Heart left ventricle (tissue), 16 donors: ENCODE data around the gene CCDC34. TPM values are rescaled to one million over a fixed set of nuclear protein-coding genes. Genes with fewer than 3 reads are reported as not detected.

Source experiments
- ATAC-seq, 4 donors: fragments of 200-7000 bp; cut with Tn5 transposase; one replicate each; pipeline ENCODE4 v1.9.1; 2020 to 2022; ENCODE audit warnings: moderate library complexity in 4 of 4, mild to moderate bottlenecking in 3 of 4, moderate number of reproducible peaks in 1 of 4
- DNase-seq, 5 donors: peaks; one replicate each; pipeline ENCODE4 v3.0.0-alpha.2; 2020
- H3K27ac ChIP-seq, 12 donors: fragments of 200-600 bp; sonication (generic) in 4 of 12; one replicate each; pipeline versions ENCODE4 v1.5.0 to v1.8.0; 2016 to 2022; ENCODE audit warnings: mild to moderate bottlenecking in 2 of 12
- H3K27me3 ChIP-seq, 9 donors: fragments of 200-600 bp; sonication (generic) in 2 of 9; one replicate each; pipeline versions ENCODE4 v1.5.1 to v1.8.0; 2016 to 2022; ENCODE audit warnings: mild to moderate bottlenecking in 3 of 9
- H3K36me3 ChIP-seq, 9 donors: fragments of 200-600 bp; sonication (generic) in 2 of 9; one replicate each; pipeline versions ENCODE4 v1.5.0 to v1.8.0; 2018 to 2022; ENCODE audit warnings: mild to moderate bottlenecking in 2 of 9
- H3K4me1 ChIP-seq, 12 donors: fragments of 200-600 bp; sonication (generic) in 4 of 12; one replicate each; pipeline versions ENCODE4 v1.5.0 to v1.8.0; 2016 to 2022; ENCODE audit warnings: mild to moderate bottlenecking in 3 of 12
- H3K4me3 ChIP-seq, 12 donors: fragments of 200-600 bp; sonication (generic) in 4 of 12; one replicate each; pipeline versions ENCODE4 v1.5.0 to v1.8.0; 2017 to 2022; ENCODE audit warnings: mild to moderate bottlenecking in 9 of 12, moderate library complexity in 4 of 12
- H3K9me3 ChIP-seq, 12 donors: fragments of 200-600 bp; sonication (generic) in 4 of 12; one replicate each; pipeline versions ENCODE4 v1.5.0 to v1.8.0; 2016 to 2022; ENCODE audit warnings: mild to moderate bottlenecking in 1 of 12
- CTCF ChIP-seq, 12 donors: fragments of 200-600 bp; sonication (generic) in 4 of 12; IDR thresholded peaks; one replicate each; pipeline versions ENCODE4 v1.5.0 to v1.8.0; 2018 to 2022; ENCODE audit warnings: antibody characterized with exemption in 12 of 12, mild to moderate bottlenecking in 5 of 12
- POLR2A ChIP-seq, 2 donors: fragments of 450-650 bp; IDR thresholded peaks; one replicate each; pipeline ENCODE4 v1.6.1; 2017; ENCODE audit warnings: antibody characterized with exemption in 2 of 2, mild to moderate bottlenecking in 2 of 2, moderate library complexity in 2 of 2
- WGBS, 4 donors: extraction: QIAGEN DNeasy Blood & Tissue Kit in 2 of 4; methylation state at CpG; one replicate each; pipeline versions ENCODE4 v1.1.5 to v1.1.7; 2013 to 2018; 5-methylcytosine and 5-hydroxymethylcytosine counted together
- intact Hi-C, 10 donors: fragments of 100-400 bp; cut with DNase I; formaldehyde crosslinking; loops; one replicate each; pipeline versions ENCODE4 v1.11.1 to v1.14.2; 2022
- polyA plus RNA-seq, 2 donors: library from polyadenylated mRNA; stranded (reverse); fragments of 200-250 nt; gene quantifications; one replicate each; pipeline ENCODE4 v1.2.3, GENCODE V29; 2013
- total RNA-seq, 9 donors: library from RNA; depleted of rRNA in 2 of 9; stranded (reverse); fragments of >200 nt in 2 of 9; fragmentation: NEBNext Ultra II Directional in 3 of 9; extraction: Animal tissue kit (Norgen Biotek cat#: 25700) in 3 of 9; gene quantifications; one replicate each; pipeline versions ENCODE4 v1.1.0 to v1.2.4, GENCODE V29; 2016 to 2023
- donor health status: ischemic (EF 13 %, LVEDD 7.1; RV severe dilation, severe dysfunction).
- donor health status: healthy with polysubstance abuse.
- donor health status: DM: no; HTN: yes; CAD: no.
- donor health status: DM: no; HTN: no; CAD: no.
- donor health status: ischemic (EF 25% LVEDD 6.9; RV normal size, moderate dysfunction).
- donor health status: ischemic (EF 25% LVEDD 5.7; RV mildly dilated, moderate dysfunction).
- donor health status: healthy.
- donor health status: DM: yes; HTN: yes; CAD: no.
- donor health status: ischemic (EF 35%, LVEDD 5.7; RV mildly dilated, moderate dysfunction).
- donor health status: nonischemic (EF 11% LVEDD 7.7; RV severe dilation, severe dysfunction).
- donor health status: DM: yes; HTN: yes; CAD: no.
- donor health status: PGD.
- donor health status: ischemic (EF 29% LVEDD 5.4; RV normal size, mild dysfunction).
- donor health status: nonischemic (EF 23%, LVEDD 6.1; RV moderate dilation, normal function).

The CCDC34 gene
- total and polyA plus RNA-seq, 11 donors: 1.1 to 8.3 (median 3.0) TPM

DNA sequence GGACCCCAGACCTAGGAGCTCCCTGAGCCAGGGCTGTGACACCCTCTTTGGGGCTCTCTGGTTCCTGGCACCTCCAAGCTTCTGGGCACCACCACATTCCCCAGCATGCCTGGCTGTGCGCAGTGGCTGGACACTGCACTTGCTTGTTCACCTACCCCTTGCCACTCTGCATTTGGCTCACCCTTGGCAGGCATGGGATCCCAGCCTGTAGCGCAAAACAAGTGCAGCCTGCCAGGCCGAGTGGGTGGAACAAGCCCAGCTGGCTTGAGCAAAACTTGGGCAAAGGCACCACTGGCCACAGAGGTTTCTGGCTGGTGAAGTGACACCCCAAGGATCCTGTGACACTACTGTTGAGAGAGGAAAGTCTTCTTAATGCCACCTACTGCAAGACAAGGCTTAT is 57.3 kb downstream of the CCDC34 start:
- Histone ChIP-seq H3K9me3 (no peaks in the 10 kb centered on the region), H3K27me3 (no peaks in the 10 kb centered on the region), H3K36me3 (no peaks in the 10 kb centered on the region), H3K4me3 (no peak overlapping the region), H3K27ac (no peak overlapping the region), H3K4me1 (no peaks in the 10 kb centered on the region)
- ATAC-seq (no peak), DNase-seq (no peak)
- 90 to 97% (median 94%) methylated on average over 2 to 3 of the region's 3 CpGs for WGBS, 4 donors
- intact Hi-C loops: no loop called here
- no peak for TF ChIP-seq POLR2A (IDR thresholded peaks at IDR 0.05)
- no peak for TF ChIP-seq CTCF (IDR thresholded peaks at IDR 0.05)

DNA sequence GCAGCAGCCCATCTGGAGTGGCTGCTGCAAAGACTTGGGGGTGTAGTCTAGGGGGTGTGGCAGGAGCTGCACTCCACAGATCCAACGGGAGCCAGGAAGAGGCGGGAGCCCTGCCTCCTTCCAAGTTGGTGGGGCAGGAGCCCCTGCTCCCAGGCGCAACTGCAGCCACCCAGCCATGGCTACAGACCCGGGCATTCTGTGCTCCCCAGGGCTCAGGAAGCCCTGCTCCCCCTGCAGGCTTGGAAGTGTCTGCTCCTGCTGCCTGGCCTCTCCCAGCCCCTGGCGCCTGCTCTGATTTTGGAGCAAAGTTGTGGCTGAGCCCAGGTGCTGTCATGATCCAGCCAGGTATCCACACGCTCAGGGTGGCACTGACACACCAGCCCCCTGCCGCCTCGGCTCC is 58.5 kb downstream of the CCDC34 start:
- no peaks in the 10 kb centered on the region for H3K9me3 ChIP-seq
- ATAC-seq (no peak), DNase-seq (no peak)
- no peak overlapping the region for H3K27ac ChIP-seq
- H3K36me3 ChIP-seq: no peaks in the 10 kb centered on the region
- H3K4me1 ChIP-seq: no peaks in the 10 kb centered on the region
- intact Hi-C loops: no loop called here
- H3K4me3 ChIP-seq: no peak overlapping the region
- 86 to 96% (median 94%) methylated on average over 4 to 8 of the region's 8 CpGs for WGBS, 4 donors
- TF ChIP-seq POLR2A (IDR thresholded peaks at IDR 0.05) (no peak), CTCF (IDR thresholded peaks at IDR 0.05) (no peak)
- H3K27me3 ChIP-seq: no peaks in the 10 kb centered on the region

GRCh38 chr11:27303903-27304302 is 59.1 kb downstream of the CCDC34 start:
- TF ChIP-seq CTCF (IDR thresholded peaks at IDR 0.05) (no peak), POLR2A (IDR thresholded peaks at IDR 0.05) (no peak)
- WGBS, 4 donors: 73 to 89% (median 82%) methylated on average over 5 of the region's 5 CpGs
- no peaks in the 10 kb centered on the region for H3K9me3 ChIP-seq
- no peak overlapping the region for H3K27ac ChIP-seq
- no peak for ATAC-seq
- H3K4me1 ChIP-seq: no peaks in the 10 kb centered on the region
- DNase-seq: no peak
- H3K4me3 ChIP-seq: no peak overlapping the region
- H3K36me3 ChIP-seq: no peaks in the 10 kb centered on the region
- intact Hi-C loops: no loop called here
- no peaks in the 10 kb centered on the region for H3K27me3 ChIP-seq

DNA sequence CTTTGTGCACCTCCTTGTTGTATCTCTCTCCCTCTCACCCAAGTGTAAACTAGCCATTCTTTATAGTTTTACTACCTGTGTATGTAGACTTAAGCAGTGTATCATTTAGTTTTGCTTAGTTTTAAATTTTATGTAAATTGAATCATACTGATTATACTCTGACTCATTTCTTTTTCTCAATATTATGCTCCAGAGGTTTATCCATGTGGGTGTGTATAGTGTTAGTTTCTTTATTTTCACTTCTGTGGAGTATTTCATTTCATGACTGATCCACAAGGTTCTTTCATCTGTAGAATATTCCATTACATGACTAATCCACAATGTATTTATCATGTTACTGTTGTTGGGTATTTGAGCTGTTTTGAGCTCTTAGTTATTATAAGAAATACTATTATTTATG is 62.0 kb downstream of the CCDC34 start:
- Histone ChIP-seq H3K27me3 (no peaks in the 10 kb centered on the region), H3K4me1 (peaks cover 0 to 6% (median 0%) of the 10 kb centered on the region in 12 donors), H3K36me3 (no peaks in the 10 kb centered on the region), H3K27ac (no peak overlapping the region), H3K4me3 (no peak overlapping the region), H3K9me3 (no peaks in the 10 kb centered on the region)
- DNase-seq (no peak), ATAC-seq (no peak)
- no peak for TF ChIP-seq POLR2A (IDR thresholded peaks at IDR 0.05)
- no peak for TF ChIP-seq CTCF (IDR thresholded peaks at IDR 0.05)
- intact Hi-C loops: no loop called here
